GM21360 (cell line): ENCODE results near the gene ADGRL3.
"Not testable (repeated sequence)": the region's sequence is repeated elsewhere in the genome, so short reads cannot be mapped to it uniquely, and the experiment has no call there.

Experiments
- ATAC-seq: cut with Tn5 transposase; IDR thresholded peaks from one replicate; pipeline ENCODE4 v1.9.1; 2021; ENCODE audit warnings: mild to moderate bottlenecking, moderate library complexity; ENCODE audit not compliant: unreplicated experiment

Gene ADGRL3

DNA sequence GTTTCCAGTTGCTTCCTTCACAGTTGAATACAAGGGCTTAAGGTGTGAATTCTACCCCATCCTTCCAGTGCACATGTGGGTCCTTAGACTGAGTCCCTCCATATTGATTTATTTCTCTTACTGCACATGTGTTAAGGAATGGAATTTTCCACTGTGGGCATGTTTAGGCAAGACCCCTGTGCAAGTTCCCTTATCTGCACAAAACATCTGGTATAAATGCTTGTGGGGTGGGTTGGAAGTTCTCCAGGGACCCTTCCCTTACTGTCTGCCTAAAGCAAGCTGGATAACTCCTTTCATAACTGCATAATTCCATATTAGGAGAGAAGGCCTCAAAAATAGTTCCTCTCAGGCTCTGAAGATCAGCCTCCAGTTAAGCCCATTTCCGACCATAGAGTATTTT is 570.9 kb downstream of the ADGRL3 start:
- ATAC-seq = no peak

DNA sequence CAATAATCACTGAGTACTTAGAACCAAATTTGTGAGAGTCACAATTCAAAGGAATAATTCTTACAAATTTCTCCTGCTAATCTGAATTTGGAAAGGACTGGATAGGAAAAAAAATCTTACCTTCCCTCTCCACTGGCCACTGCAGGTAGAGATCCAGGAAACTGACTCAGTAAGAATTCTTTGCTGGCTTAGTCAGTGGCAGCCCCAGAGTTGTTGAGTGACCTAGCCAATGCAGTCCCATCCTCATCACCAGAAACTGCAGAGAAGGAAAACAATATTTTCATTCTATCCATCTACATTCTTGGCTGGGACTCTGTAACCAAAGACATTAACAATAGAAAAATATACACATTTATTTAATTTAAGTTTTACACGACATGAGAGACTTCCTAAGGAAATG is 572.0 kb downstream of the ADGRL3 start:
- ATAC-seq = no peak

DNA sequence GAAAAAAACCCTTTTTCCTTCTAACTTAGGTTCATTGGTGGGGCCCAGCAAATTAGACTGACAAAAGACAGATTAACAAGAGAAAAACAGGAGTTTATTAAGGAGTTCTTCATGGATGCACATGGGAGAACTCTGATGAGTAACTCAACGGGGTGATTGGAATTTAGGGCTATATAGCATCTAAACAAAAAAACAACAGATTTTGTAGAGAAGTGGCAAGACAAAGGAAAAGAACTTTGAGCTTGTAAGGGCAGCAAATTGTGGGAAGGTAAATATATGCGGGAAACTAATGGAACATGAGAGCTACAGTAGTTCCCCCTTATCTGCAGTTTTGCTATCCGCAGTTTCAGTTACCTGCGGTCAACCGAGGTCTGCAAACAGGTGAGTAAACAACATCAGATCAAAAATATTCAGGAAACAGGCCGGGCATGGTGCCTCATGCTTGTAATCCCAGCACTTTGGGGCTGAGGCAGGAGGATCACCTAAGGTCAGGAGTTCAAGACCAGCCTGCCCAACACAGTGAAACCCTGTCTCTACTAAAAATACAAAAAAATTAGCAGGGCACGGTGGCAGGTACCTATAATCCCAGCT is 573.6 kb downstream of the ADGRL3 start:
- no peak for ATAC-seq

DNA sequence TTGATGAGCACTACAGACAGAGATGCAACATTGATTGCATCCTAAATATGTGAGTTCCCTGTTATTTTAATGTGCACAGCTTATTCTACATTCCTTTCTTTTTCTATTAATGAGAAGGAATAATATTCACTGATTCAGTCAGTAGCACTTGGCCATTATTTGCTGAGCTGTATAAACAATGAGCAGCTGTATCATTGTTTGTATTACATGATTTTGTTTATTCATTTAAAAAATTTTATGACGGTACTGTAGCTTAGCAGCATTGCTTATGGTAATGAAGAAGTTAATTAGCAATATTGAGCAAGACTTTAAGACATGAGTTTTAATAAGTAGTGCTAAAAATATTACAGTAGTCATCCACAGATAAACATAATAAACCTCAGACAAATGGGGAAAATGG is 582.0 kb downstream of the ADGRL3 start:
- no peak for ATAC-seq

GRCh38 chr4:61783050-61783449 is 582.9 kb downstream of the ADGRL3 start:
- ATAC-seq = peak; percentile 72

GRCh38 chr4:61785761-61786160 is 585.6 kb downstream of the ADGRL3 start:
- ATAC-seq = no peak

GRCh38 chr4:61786211-61786610 is 586.1 kb downstream of the ADGRL3 start:
- ATAC-seq = no peak

DNA sequence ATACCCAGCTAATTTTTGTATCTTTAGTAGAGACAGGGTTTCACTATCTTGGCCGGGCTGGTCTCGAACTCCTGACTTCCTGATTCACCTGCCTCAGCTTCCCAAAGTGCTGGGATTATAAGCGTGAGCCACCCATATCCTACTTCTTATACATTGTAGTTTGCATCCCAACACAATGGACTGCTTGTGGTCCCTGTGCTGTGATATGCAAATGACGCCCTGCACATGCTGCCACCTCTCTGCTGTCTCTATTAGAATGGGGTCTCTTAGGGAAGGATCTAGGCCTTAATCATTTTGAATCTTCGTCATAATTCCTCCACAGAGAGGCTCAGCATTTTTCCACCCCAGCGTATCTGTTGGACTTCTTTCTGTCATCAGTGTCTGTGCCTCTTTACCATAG is 595.9 kb downstream of the ADGRL3 start:
- no peak for ATAC-seq

DNA sequence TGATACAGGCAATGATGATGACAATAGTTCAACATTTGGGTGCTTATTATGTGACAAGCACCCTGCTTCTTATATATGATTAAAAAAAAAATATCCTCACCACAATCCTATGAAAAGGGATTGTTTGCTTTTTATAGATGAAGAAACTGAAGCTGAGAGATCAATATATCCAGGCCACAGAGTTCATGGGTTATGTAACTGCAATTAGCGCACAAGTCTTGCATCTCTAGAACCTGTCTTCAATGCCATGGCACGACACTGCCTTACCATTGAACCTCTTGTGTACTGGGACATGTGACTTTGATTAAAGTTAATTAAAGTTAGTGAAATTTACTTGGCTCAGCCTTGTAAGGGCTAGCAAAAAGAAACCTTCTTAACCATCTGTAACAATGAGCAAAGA is 599.7 kb downstream of the ADGRL3 start:
- no peak for ATAC-seq

- no peak for ATAC-seq
Observed at GRCh38 chr4:61805227-61805626, 605.1 kb downstream of the ADGRL3 start.

DNA sequence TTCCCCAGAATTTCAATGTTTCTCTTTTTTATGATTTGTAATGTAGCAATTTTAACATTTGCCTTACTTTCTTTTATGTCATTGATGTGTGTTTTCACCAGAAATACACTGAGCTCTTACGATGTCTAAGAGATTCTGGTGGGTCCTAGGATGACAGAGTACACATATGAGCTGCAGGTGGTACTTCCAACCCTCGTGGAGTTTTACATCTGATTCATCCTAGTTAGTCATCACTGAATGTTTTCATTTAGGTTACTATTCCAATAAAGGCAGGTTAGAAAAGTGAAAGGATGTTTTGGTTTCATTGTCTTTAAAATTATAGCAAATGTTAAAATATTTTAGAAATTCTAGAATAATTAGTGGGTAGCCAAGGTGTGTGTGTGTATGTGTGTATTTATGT is 605.9 kb downstream of the ADGRL3 start:
- ATAC-seq = no peak

DNA sequence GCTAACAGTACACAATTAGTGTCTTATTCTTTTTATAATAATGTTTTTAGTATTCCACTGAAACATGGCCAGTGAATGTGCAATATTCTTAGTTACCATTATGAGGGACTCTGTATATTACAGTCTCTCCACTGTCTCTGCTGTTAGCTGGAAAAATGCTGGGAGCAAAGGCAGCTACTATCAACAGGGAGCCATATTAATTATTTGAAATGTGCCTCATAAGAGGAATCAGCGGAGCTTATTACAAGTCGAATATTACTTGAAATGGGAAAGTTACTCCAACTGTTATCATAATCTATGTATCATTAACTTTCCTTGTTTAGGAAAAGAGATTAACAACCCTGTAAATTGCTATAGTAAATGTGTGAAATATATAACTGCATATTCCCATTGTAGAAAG is 612.0 kb downstream of the ADGRL3 start:
- no peak for ATAC-seq

DNA sequence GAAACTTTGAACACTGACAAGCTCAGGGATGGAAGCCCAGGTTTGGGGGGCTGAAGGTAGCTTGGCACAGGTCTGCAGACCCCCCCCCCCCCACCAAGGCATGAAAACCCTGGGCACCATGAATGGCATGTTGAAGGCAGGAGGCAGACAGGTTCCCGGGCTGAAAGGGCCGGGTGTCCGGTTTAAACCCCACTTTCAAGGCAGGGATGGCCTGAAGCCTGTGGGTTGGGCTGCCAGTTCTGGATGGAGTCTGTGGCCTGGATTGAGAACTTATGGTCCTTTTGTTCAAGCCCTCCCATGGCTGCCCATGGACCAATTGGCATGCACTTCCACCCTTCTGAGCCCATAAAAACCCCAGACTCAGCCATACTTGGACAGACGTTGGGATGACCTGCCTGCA is 616.9 kb downstream of the ADGRL3 start:
- ATAC-seq = no peak

GRCh38 chr4:61820136-61820535 is 620.0 kb downstream of the ADGRL3 start:
- ATAC-seq = no peak

- ATAC-seq = no peak
Observed at GRCh38 chr4:61824454-61824853, 624.3 kb downstream of the ADGRL3 start.

DNA sequence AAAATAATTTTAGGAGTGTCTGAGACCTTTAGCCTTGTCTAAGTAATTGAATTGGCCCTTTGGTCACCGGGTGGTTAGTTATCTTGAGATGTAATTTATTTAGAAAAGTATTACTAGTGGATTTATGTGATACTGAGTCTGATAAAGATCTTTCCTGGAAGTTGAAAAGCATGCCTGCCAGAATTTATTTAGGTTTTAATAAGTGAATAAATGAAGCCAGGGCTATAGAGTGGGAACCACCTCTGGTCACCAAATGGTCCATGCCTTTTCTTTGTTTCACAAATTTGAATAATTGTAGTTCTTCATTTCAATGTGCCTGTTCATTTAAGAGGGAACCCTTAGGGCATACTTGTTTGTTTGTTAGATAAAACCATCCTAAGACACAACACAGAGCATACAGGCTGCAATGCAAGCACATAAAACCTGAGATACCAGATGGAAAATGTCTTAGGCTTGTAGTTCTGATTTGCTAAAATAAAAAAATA is 627.8 kb downstream of the ADGRL3 start:
- no peak for ATAC-seq

DNA sequence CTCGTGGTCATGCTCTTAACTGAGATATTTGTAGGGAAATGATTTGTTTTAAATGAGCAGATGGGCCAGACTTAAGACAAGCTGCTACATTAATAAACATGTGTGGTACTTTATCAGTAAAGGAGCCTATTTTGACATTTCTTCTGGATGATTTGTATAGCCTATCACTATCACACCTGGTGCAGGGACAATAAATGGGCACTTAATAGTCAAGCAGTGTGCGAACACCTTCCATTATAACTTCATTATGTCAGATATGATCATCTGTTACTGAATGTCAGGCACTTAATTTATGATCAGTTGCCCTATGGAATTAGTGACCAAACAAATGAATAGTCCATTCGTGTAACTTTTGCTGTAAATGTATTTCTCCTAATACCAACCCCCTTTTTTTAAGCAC is 628.8 kb downstream of the ADGRL3 start:
- ATAC-seq = no peak

GRCh38 chr4:61831987-61832386 is 631.9 kb downstream of the ADGRL3 start:
- ATAC-seq = no peak

DNA sequence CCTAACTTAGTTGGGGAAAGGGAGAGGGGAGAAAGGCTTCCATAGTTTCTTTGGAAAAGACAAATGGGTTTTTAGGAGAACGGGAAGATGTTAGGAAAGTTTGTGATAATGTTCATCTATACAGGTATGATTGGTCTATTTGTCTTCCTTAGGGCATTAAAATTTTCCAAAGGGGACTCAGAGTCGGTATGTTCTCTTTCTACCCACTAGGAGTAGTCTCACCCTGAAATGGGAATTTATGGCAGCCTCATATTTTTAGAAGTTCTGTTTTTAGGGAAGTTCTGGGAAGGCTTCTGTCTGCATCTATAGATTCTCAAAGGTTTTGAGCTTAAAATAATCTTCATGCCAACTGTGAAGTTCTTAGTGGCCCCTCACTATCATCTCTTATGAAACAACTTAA is 637.3 kb downstream of the ADGRL3 start:
- no peak for ATAC-seq

DNA sequence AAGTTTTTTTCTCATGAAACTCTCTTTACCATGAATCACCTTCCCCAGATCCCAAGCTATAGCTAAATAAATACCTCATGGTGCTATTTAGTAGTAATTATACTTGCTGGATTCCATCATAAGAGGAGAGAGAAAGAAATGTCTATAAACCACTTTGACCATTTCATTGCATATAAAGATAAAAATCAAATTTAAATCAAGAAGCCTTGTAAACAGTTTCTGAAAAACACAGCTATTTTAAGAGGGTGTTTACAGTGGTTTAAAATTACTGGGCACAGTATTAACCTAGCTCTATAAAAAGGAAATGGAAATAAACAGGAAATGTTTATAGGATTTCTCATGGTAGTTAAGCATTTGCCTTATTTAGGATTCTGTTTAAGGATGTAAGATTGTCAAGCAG is 637.9 kb downstream of the ADGRL3 start:
- ATAC-seq = no peak

GRCh38 chr4:61841714-61842113 is 641.6 kb downstream of the ADGRL3 start:
- ATAC-seq = no peak

GRCh38 chr4:61851126-61851525 is 651.0 kb downstream of the ADGRL3 start:
- no peak for ATAC-seq

DNA sequence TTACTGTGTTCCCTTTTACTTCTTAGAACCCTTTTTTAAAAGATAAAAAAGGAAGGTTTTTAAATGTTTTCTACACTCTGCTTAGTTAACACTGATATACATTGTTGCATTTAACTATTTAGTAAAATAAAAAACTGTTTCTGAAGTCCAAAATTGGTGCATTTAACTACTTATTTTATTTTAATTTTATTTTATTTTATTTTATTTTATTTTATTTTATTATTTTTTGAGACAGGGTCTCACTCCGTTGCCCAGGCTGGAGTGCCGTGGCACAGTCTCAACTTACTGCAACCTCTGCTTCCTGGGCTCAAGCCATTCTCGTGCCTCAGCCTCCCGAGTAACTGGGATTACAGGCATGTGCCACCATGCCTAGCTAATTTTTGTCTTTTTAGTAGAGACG is 652.0 kb downstream of the ADGRL3 start:
- not testable (repeated sequence) for ATAC-seq
